Cardiac fibroblast (primary cell): ENCODE data around the gene RGS9BP.

ENCODE experiments used
- DNase-seq, 2 donors: peaks; one replicate each; pipeline versions ENCODE4 v3.0.0 to v3.0.0-alpha.2; 2010; ENCODE audit warnings: low read depth in 2 of 2
- H3K4me3 ChIP-seq, 2 donors: replicated peaks in 1 of 2; 1 replicate in 1 of 2; 2 replicates in 1 of 2; pipeline ENCODE4 v1.5.1; 2011; ENCODE audit warnings: low read depth in 2 of 2, low read length in 2 of 2, mild to moderate bottlenecking in 2 of 2, moderate library complexity in 1 of 2
- TF ChIP-seq, protein P1 (sequence below): IDR thresholded peaks from one replicate; pipeline ENCODE4 v1.5.1; 2011; ENCODE audit warnings: low read depth, mild to moderate bottlenecking, low read length, inconsistent platforms

The RGS9BP gene

DNA sequence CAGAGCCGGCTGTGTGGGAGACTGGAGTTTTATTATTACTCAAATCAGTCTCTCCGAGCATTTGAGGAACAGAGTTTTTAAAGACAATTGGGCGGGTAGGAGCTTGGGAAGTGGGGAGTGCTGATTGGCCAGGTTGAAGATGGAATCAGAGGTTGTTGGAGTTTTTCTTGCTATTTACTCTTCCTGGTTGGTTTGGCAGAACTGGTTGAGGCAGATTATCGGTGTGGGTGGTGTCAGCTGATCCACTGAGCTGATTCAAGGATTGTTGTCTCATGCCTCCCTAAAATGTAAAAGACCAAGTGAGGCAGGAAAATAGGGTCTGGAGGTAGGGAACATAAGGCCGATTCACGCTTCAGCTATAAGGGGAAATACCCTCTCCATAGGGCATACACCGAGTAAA is 42.6 kb downstream of the RGS9BP start:
- no peak overlapping the region for H3K4me3 ChIP-seq
- DNase-seq = no peak
- TF ChIP-seq, protein P1, sequence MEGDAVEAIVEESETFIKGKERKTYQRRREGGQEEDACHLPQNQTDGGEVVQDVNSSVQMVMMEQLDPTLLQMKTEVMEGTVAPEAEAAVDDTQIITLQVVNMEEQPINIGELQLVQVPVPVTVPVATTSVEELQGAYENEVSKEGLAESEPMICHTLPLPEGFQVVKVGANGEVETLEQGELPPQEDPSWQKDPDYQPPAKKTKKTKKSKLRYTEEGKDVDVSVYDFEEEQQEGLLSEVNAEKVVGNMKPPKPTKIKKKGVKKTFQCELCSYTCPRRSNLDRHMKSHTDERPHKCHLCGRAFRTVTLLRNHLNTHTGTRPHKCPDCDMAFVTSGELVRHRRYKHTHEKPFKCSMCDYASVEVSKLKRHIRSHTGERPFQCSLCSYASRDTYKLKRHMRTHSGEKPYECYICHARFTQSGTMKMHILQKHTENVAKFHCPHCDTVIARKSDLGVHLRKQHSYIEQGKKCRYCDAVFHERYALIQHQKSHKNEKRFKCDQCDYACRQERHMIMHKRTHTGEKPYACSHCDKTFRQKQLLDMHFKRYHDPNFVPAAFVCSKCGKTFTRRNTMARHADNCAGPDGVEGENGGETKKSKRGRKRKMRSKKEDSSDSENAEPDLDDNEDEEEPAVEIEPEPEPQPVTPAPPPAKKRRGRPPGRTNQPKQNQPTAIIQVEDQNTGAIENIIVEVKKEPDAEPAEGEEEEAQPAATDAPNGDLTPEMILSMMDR = no peak

DNA sequence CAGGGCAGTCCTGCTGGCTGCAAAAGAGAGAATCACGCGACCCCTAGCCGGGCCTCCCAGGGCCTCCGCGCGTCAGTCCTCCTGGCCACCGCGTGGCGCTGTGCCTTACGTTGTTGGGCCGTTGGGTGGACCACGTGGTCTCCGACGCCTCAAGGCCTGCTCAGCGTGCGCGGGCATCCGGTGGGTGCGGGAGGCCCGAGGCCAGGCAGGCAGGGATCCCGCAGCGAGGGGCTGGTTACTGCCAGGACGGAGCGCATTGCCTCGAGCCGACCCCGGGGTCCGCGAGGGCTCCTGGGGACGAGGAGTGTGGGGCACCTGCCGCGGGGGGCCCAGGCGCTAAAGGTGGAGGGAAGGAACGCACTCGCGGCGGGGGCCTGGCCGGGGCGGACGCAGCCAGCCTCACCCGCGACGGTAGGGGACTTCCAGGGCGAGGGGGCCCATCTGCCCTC is 44.0 kb downstream of the RGS9BP start, which contains the start of gene TDRD12:
Gene TDRD12 (plus strand): TSS at position 157 of the 449 bp plus-strand sequence. CDS start 306 bp downstream, outside the sequence.
- H3K4me3 ChIP-seq = no peak within 1 kb of the TSS
- no peak for DNase-seq
- TF ChIP-seq, protein P1 = no peak

DNA sequence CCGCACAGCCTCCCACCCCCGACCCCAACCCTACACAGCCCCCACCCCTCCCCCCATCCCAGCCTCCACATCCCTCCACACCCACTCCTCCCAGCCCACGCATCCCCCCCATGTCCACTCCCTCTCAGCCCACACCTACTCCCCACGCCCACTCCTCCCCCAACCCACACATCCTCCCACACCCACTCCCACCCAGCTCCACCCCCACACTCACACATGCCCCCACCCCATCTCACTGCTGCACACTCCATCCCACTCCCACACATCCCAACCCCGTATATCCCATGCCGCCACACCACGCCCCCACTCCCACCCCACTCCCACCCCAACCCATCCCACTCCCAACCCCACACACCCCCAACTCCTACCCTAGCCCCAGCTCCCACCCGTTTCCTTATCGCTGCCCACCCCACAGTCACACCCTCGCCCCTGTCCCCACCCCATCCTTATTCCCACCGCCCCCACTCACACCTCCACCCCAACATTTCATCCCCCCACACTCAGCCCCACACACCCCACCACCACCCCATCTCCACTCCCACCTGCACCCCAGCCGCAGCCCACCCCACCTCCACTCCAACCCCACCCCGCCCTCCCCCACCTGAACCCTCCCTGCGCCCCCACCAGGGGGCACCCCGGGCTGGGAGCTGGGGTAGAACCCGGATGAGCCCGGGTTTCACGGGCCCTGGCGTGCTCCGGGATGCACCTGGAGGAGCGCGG is 44.7 kb downstream of the RGS9BP start:
- DNase-seq = no peak

DNA sequence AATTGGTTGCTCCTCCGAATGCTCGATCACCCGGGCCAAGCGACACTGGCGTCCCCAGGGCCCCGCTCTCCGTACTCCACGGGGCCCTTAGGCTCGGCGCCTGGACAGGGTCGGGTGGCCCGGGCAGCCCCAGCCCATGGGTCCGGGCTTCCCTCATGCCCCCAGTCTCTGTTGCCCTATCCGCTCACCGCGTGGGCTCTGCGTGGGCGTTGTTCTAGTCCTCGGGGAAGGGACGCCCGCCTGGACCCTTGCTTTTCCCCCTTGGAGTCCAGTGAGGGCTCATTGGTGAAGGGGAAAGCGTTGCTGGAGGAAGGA is 45.2 kb downstream of the RGS9BP start:
- H3K4me3 ChIP-seq = no peak overlapping the region
- no peak for DNase-seq
- TF ChIP-seq, protein P1 = no peak

More for the DNA sequence above, 44.7 kb downstream of the RGS9BP start:
- TF ChIP-seq, protein P1 = no peak
- H3K4me3 ChIP-seq = no peak overlapping the region
